Right renal cortex interstitium (tissue), 3 donors: Measurements from ENCODE around the gene ASPRV1. TPM values are rescaled to one million over a fixed set of nuclear protein-coding genes. Genes with fewer than 3 reads are reported as not detected.

Source experiments
- DNase-seq, 3 donors: peaks; one replicate each; pipeline ENCODE4 v3.0.0-alpha.2; 2013; ENCODE audit warnings: low read depth in 3 of 3, low spot score in 2 of 3
- polyA plus RNA-seq, 3 donors: library from polyadenylated mRNA; unstranded; fragments of 120-200 nt; gene quantifications; one replicate each; pipeline ENCODE4 v1.2.1, GENCODE V29; 2013; ENCODE audit not compliant: insufficient read length in 3 of 3

ASPRV1 gene
- polyA plus RNA-seq, 3 donors: 3.2 to 4.6 (median 3.9) TPM

GRCh38 chr2:69989441-69990105, 28.1 kb upstream of the ASPRV1 start:
- no peak for DNase-seq

- DNase-seq: no peak
Measured at GRCh38 chr2:69989009-69989408, 27.6 kb upstream of the ASPRV1 start.

GRCh38 chr2:69988086-69988635, 26.7 kb upstream of the ASPRV1 start:
- DNase-seq: no peak

- no peak for DNase-seq
Measured at GRCh38 chr2:69986691-69987090, 25.3 kb upstream of the ASPRV1 start.

GRCh38 chr2:69985688-69986087, 24.3 kb upstream of the ASPRV1 start:
- DNase-seq: no peak

GRCh38 chr2:69985216-69985615, 23.8 kb upstream of the ASPRV1 start:
- no peak for DNase-seq

- DNase-seq: no peak
Measured at GRCh38 chr2:69983392-69983966, 22.0 kb upstream of the ASPRV1 start.

GRCh38 chr2:69979902-69980807, 18.7 kb upstream of the ASPRV1 start:
- no peak for DNase-seq

GRCh38 chr2:69977906-69978482, 16.6 kb upstream of the ASPRV1 start:
- DNase-seq: no peak

GRCh38 chr2:69977186-69977585, 15.8 kb upstream of the ASPRV1 start:
- no peak for DNase-seq

- DNase-seq: no peak
Measured at GRCh38 chr2:69975853-69976462, 14.5 kb upstream of the ASPRV1 start.

GRCh38 chr2:69975136-69975852, 13.9 kb upstream of the ASPRV1 start:
- DNase-seq: no peak

GRCh38 chr2:69973335-69973735, 11.9 kb upstream of the ASPRV1 start:
- DNase-seq: no peak

- no peak for DNase-seq
Measured at GRCh38 chr2:69972822-69973221, 11.4 kb upstream of the ASPRV1 start.

GRCh38 chr2:69969991-69970390, 8.6 kb upstream of the ASPRV1 start:
- no peak for DNase-seq

- DNase-seq: no peak
Measured at GRCh38 chr2:69969126-69969983, 7.9 kb upstream of the ASPRV1 start.

GRCh38 chr2:69968609-69969008, 7.2 kb upstream of the ASPRV1 start:
- DNase-seq: no peak

- no peak for DNase-seq
Measured at GRCh38 chr2:69966496-69966895, 5.1 kb upstream of the ASPRV1 start.
